SK-N-SH (cell line): ENCODE data around the gene BRS3. TPM values are rescaled to one million over a fixed set of nuclear protein-coding genes. Genes with fewer than 3 reads are reported as not detected.
"Not testable (repeated sequence)": the region's sequence is repeated elsewhere in the genome, so short reads cannot be mapped to it uniquely, and the experiment has no call there.

ENCODE experiments used
- CTCF ChIA-PET: fragments of 300-600, 350-600 bp; formaldehyde crosslinking; extraction: SDS; loops from one replicate; lab custom pipeline; 2021; lab: Yijun Ruan, JAX
- POLR2A ChIA-PET: fragments of 350-600 bp; sonication (Branson Sonifier 250); formaldehyde crosslinking; extraction: SDS; loops from one replicate; lab custom pipeline; 2020; ENCODE audit warnings: antibody characterized with exemption, inconsistent platforms; lab: Yijun Ruan, JAX
- DNase-seq: peaks from one replicate; pipeline ENCODE4 v3.0.0; 2012
- H2AFZ ChIP-seq: fragments of 200-600 bp; sonication (generic); 2 replicates; pipeline ENCODE4 v1.8.1; 2016; ENCODE audit warnings: antibody characterized with exemption, mild to moderate bottlenecking, low read depth
- H3F3A ChIP-seq: fragments of 200-600 bp; sonication (generic); replicated peaks from 2 replicates; pipeline ENCODE3; 2016; ENCODE audit warnings: antibody characterized with exemption, mild to moderate bottlenecking; ENCODE audit not compliant: insufficient read depth
- H3K27ac ChIP-seq, 2 experiments: fragments of 200-500 bp in 1 of 2; fragments of 200-600 bp in 1 of 2; sonication (Bioruptor generic) in 1 of 2; sonication (generic), shearing (Covaris generic) in 1 of 2; 2 replicates each; pipeline versions ENCODE4 v1.5.1 to v1.6.1; 2014 to 2016; ENCODE audit warnings: low read depth in 2 of 2, inconsistent platforms in 1 of 2, low read length in 1 of 2, mild to moderate bottlenecking in 1 of 2, mixed read lengths in 1 of 2
- H3K27me3 ChIP-seq: fragments of 200-600 bp; sonication (generic), shearing (Covaris generic); 2 replicates; pipeline ENCODE4 v1.6.1; 2016; ENCODE audit warnings: mixed run types; ENCODE audit not compliant: insufficient read depth
- H3K36me3 ChIP-seq, 2 experiments: fragments of 200-500 bp in 1 of 2; fragments of 200-600 bp in 1 of 2; sonication (Bioruptor generic) in 1 of 2; sonication (generic) in 1 of 2; replicated peaks in 1 of 2; 2 replicates each; pipeline versions ENCODE3 to v1.5.1; 2014 to 2016; ENCODE audit warnings: low read length in 1 of 2, mild to moderate bottlenecking in 1 of 2; ENCODE audit not compliant: insufficient read depth in 2 of 2, control insufficient read depth in 1 of 2
- H3K4me1 ChIP-seq, 2 experiments: fragments of 200-500 bp in 1 of 2; fragments of 200-600 bp in 1 of 2; sonication (Bioruptor generic) in 1 of 2; sonication (generic), shearing (Covaris generic) in 1 of 2; 2 replicates each; pipeline versions ENCODE4 v1.5.1 to v1.6.1; 2014 to 2016; ENCODE audit warnings: low read depth in 1 of 2, low read length in 1 of 2, mixed run types in 1 of 2; ENCODE audit not compliant: insufficient read depth in 2 of 2, control insufficient read depth in 1 of 2
- H3K4me2 ChIP-seq: fragments of 200-600 bp; sonication (generic), shearing (Covaris generic); 2 replicates; pipeline ENCODE4 v1.6.1; 2017; ENCODE audit warnings: mixed run types
- H3K4me3 ChIP-seq, 2 experiments: fragments of 200-500 bp in 1 of 2; fragments of 200-600 bp in 1 of 2; sonication (Bioruptor generic) in 1 of 2; sonication (generic), shearing (Covaris generic) in 1 of 2; 2 replicates each; pipeline versions ENCODE4 v1.5.1 to v1.8.1; 2014 to 2016; ENCODE audit warnings: low read depth in 2 of 2, inconsistent platforms in 1 of 2, low read length in 1 of 2, mild to moderate bottlenecking in 1 of 2, mixed read lengths in 1 of 2, moderate library complexity in 1 of 2
- H3K79me2 ChIP-seq: fragments of 200-600 bp; sonication (generic); 2 replicates; pipeline ENCODE4 v1.8.1; 2017; ENCODE audit warnings: mild to moderate bottlenecking; ENCODE audit not compliant: insufficient read depth
- H3K9ac ChIP-seq: fragments of 200-600 bp; sonication (generic); 2 replicates; pipeline ENCODE4 v1.6.1; 2017; ENCODE audit warnings: mixed run types
- H3K9me2 ChIP-seq: fragments of 200-600 bp; sonication (generic); 2 replicates; pipeline ENCODE4 v1.6.1; 2017; ENCODE audit warnings: mixed run types
- H3K9me3 ChIP-seq: fragments of 200-600 bp; sonication (generic); 2 replicates; pipeline ENCODE4 v1.6.1; 2017; ENCODE audit warnings: mixed run types, mild to moderate bottlenecking, moderate library complexity
- H4K20me1 ChIP-seq: fragments of 200-600 bp; sonication (generic); 2 replicates; pipeline ENCODE4 v1.6.1; 2017; ENCODE audit warnings: mild to moderate bottlenecking, mixed run types; ENCODE audit not compliant: insufficient read depth
- CTCF ChIP-seq: fragments of 200-600 bp; sonication (generic); IDR thresholded peaks from 2 replicates; pipeline ENCODE4 v1.6.1; 2017; ENCODE audit warnings: antibody characterized with exemption, mild to moderate bottlenecking, moderate library complexity
- ELF1 ChIP-seq: IDR thresholded peaks from 2 replicates; pipeline ENCODE4 v1.4.0; 2012
- EZH2phosphoT487 ChIP-seq: fragments of 200-600 bp; sonication (generic); IDR thresholded peaks from 2 replicates; pipeline ENCODE4 v1.6.1; 2017; ENCODE audit warnings: low read depth, mixed run types, mild to moderate bottlenecking, antibody characterized with exemption, moderate library complexity, borderline replicate concordance
- FOSL2 ChIP-seq: IDR thresholded peaks from 2 replicates; pipeline ENCODE4 v1.4.0; 2012; ENCODE audit warnings: low read depth, mild to moderate bottlenecking, moderate library complexity, borderline replicate concordance
- FOXJ3 ChIP-seq: sonication (generic); formaldehyde crosslinking; IDR thresholded peaks from 2 replicates; pipeline ENCODE4 v1.5.1; 2020; ENCODE audit warnings: mild to moderate bottlenecking, missing genetic modification reagents
- GATA2 ChIP-seq: sonication (generic); formaldehyde crosslinking; IDR thresholded peaks from 2 replicates; pipeline ENCODE4 v1.5.0; 2020; ENCODE audit warnings: mild to moderate bottlenecking, missing genetic modification reagents
- JUND ChIP-seq: IDR thresholded peaks from 2 replicates; pipeline ENCODE4 v1.4.0; 2012
- MEF2A ChIP-seq: IDR thresholded peaks from 2 replicates; pipeline ENCODE4 v1.4.0; 2012; ENCODE audit warnings: low read depth, borderline replicate concordance
- MXI1 ChIP-seq: IDR thresholded peaks from 2 replicates; pipeline ENCODE4 v1.6.1; 2012; ENCODE audit warnings: mild to moderate bottlenecking, low read depth, low read length, improper control_type of control experiment
- NRF1 ChIP-seq: IDR thresholded peaks from 2 replicates; pipeline ENCODE4 v1.6.1; 2012; ENCODE audit warnings: low read depth, mild to moderate bottlenecking, low read length
- PBX3 ChIP-seq: IDR thresholded peaks from 2 replicates; pipeline ENCODE4; 2012
- POLR2AphosphoS5 ChIP-seq: IDR thresholded peaks from 2 replicates; pipeline ENCODE4 v1.6.1; 2012; ENCODE audit warnings: low read depth, low read length
- RAD21 ChIP-seq: IDR thresholded peaks from 2 replicates; pipeline ENCODE4 v1.6.1; 2012; ENCODE audit warnings: mild to moderate bottlenecking, low read length
- RCOR1 ChIP-seq: fragments of 150-350 bp; IDR thresholded peaks from 2 replicates; pipeline ENCODE4 v1.6.1; 2017; ENCODE audit warnings: antibody characterized with exemption, low read length
- RFX5 ChIP-seq: IDR thresholded peaks from 2 replicates; pipeline ENCODE4 v1.6.1; 2012; ENCODE audit warnings: mild to moderate bottlenecking, improper control_type of control experiment, low read length
- RXRA ChIP-seq: IDR thresholded peaks from 2 replicates; pipeline ENCODE4 v1.4.0; 2012; ENCODE audit warnings: low read depth, mild to moderate bottlenecking, borderline replicate concordance
- SMC3 ChIP-seq: IDR thresholded peaks from 2 replicates; pipeline ENCODE4 v1.6.1; 2012; ENCODE audit warnings: low read depth, low read length, improper control_type of control experiment
- TAF1 ChIP-seq: IDR thresholded peaks from 2 replicates; pipeline ENCODE4 v1.6.1; 2012; ENCODE audit warnings: low read depth, mild to moderate bottlenecking, low read length, moderate library complexity, borderline replicate concordance
- TCF12 ChIP-seq: IDR thresholded peaks from 2 replicates; pipeline ENCODE4 v1.4.0; 2012
- USF2 ChIP-seq: fragments of 150-350 bp; IDR thresholded peaks from 2 replicates; pipeline ENCODE4 v1.6.1; 2017; ENCODE audit warnings: antibody characterized with exemption, low read length, low read depth, borderline replicate concordance
- WGBS: methylation state at CpG from one replicate; pipeline ENCODE4 v1.1.6; 2017; ENCODE audit warnings: low lambda C conversion rate; 5-methylcytosine and 5-hydroxymethylcytosine counted together
- polyA plus RNA-seq, 3 experiments: library from polyadenylated mRNA; depleted of rRNA; stranded (reverse); fragments of >200 nt; gene quantifications; 2 replicates each; pipeline ENCODE4 v1.2.3, GENCODE V29; 2012

Gene BRS3
- polyA plus RNA-seq (2012; rRNA removed): not detected in 2 replicates
- not detected in 2 replicates for polyA plus RNA-seq (2012; cell fraction: cytosol; rRNA removed)
- polyA plus RNA-seq (2012; cell fraction: nucleus; rRNA removed): not detected in 2 replicates

GRCh38 chrX:136487647-136488046, at the start of gene BRS3:
Gene BRS3, plus strand, starts transcription at chrX:136487947. Its CDS starts 168 bp downstream, at chrX:136488115.
- no peak within 1 kb of the TSS for H2AFZ ChIP-seq
- H3K79me2 ChIP-seq: no peaks in the 10 kb centered on the region
- 24% methylated on average over 4 of the region's 4 CpGs for WGBS
- H3K4me2 ChIP-seq: no peak within 1 kb of the TSS
- ChIA-PET CTCF (interaction anchor here (1.6 kb wide), 1 partner anchor 459 kb away, joined by 8 read pairs; no protein-coding TSS in a partner anchor), POLR2A (no interaction called here)
- H3K4me1 ChIP-seq: no peaks in the 10 kb centered on the region
- no peaks in the 10 kb centered on the region for H4K20me1 ChIP-seq
- H3K9me3 ChIP-seq: no peaks in the 10 kb centered on the region
- TF ChIP-seq ELF1 (no peak), FOXJ3 (CRISPR knock-in tag) (no peak), GATA2 (no peak), POLR2AphosphoS5 (no peak), PBX3 (no peak), RAD21 (no peak), SMC3 (no peak), JUND (no peak), CTCF (no peak), RCOR1 (no peak), TAF1 (no peak), USF2 (no peak), FOSL2 (no peak)
- no peaks in the 10 kb centered on the region for H3K36me3 ChIP-seq
- H3F3A ChIP-seq: no peaks in the 10 kb centered on the region
- no peaks in the 10 kb centered on the region for H3K9me2 ChIP-seq
- DNase-seq: no peak
- no peak within 1 kb of the TSS for H3K4me3 ChIP-seq
- H3K9ac ChIP-seq: no peak within 1 kb of the TSS
- H3K27ac ChIP-seq: no peak within 1 kb of the TSS
- 0 out of 2 replicates have a peak, but pooled peaks cover 14% of the 10 kb centered on the region for H3K27me3 ChIP-seq

- Histone ChIP-seq H3K4me2 (no peak overlapping the region), H3K9me3 (no peaks in the 10 kb centered on the region), H3K36me3 (no peaks in the 10 kb centered on the region), H3K9ac (no peak overlapping the region), H3K4me1 (no peaks in the 10 kb centered on the region), H2AFZ (no peak overlapping the region), H3K79me2 (no peaks in the 10 kb centered on the region), H3K27me3 (no peaks in the 10 kb centered on the region), H3K4me3 (no peak overlapping the region), H3K9me2 (no peaks in the 10 kb centered on the region), H4K20me1 (no peaks in the 10 kb centered on the region), H3K27ac (no peak overlapping the region), H3F3A (no peaks in the 10 kb centered on the region)
- TF ChIP-seq PBX3 (no peak), RFX5 (no peak), EZH2phosphoT487 (no peak), MXI1 (no peak), JUND (no peak), RXRA (no peak), TCF12 (no peak), NRF1 (no peak), MEF2A (no peak), RCOR1 (no peak)
- no peak for DNase-seq
- CTCF ChIA-PET: interaction anchor here (1.1 kb wide), 1 partner anchor 14 kb away, joined by 3 read pairs; no protein-coding TSS in a partner anchor
- POLR2A ChIA-PET: no interaction called here
- 44% methylated on average over 3 of the region's 3 CpGs for WGBS
Observed at GRCh38 chrX:136438192-136438591, 49.6 kb upstream of the BRS3 start.

- 69% methylated on average over 7 of the region's 18 CpGs for WGBS
- POLR2A ChIA-PET, H3K9me2 ChIP-seq: not testable (repeated sequence)
Observed at GRCh38 chrX:136445674-136446073, 42.1 kb upstream of the BRS3 start.

More at GRCh38 chrX:136445674-136446073, 42.1 kb upstream of the BRS3 start:
- H3K79me2 ChIP-seq, H3K4me3 ChIP-seq, H3K36me3 ChIP-seq, H2AFZ ChIP-seq, H3F3A ChIP-seq, DNase-seq, H3K27ac ChIP-seq, H3K9me3 ChIP-seq, H3K9ac ChIP-seq, H4K20me1 ChIP-seq, H3K27me3 ChIP-seq, CTCF ChIA-PET, H3K4me2 ChIP-seq, H3K4me1 ChIP-seq: not testable (repeated sequence)
